Middle frontal gyrus (tissue), 1 donor: ENCODE data around the gene ISOC1.

ENCODE experiments used
- DNase-seq: peaks from one replicate; pipeline ENCODE4 v3.0.0-alpha.2; 2015; ENCODE audit warnings: low spot score; ENCODE audit errors: extremely low spot score

Gene ISOC1

DNA sequence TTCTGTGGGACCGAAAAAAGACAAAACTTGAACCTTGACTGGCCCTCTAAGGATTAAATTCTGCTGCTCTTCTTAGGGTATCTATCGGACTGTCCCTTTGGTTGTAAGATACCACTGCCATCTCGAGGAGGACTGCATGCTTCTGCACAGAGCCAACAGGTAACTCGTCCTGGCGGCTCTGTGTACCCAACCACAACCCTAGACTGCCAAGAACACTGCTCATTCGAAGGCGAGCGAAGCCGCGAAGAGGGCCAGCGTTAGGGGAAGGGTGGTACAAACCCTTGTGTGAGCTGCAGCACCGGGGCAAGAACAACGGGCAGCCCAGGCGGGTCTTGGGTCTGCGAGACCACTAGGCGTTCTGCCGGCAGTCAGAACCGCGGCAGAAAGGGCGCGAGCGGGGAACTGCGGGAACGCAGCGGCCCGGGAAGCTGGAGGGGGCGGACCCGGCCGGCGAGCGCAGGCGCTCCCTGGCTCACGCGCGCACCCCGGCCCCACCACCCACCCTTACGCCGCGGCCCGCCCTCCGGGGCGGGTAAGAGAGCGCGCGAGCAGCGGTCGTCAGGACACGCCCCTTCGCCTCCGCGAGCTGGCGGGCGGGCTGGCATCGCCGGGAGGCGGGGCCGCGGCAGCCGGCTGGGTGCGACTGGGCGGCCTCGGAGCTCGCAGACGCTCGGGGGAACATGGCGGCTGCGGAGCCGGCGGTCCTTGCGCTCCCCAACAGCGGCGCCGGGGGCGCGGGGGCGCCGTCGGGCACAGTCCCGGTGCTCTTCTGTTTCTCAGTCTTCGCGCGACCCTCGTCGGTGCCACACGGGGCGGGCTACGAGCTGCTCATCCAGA, at the start of gene ISOC1:
Gene ISOC1 (plus strand): TSS at position 663 of the 837 bp plus-strand sequence. CDS start 18 bp downstream, at position 681.
- peak; percentile 79 for DNase-seq

DNA sequence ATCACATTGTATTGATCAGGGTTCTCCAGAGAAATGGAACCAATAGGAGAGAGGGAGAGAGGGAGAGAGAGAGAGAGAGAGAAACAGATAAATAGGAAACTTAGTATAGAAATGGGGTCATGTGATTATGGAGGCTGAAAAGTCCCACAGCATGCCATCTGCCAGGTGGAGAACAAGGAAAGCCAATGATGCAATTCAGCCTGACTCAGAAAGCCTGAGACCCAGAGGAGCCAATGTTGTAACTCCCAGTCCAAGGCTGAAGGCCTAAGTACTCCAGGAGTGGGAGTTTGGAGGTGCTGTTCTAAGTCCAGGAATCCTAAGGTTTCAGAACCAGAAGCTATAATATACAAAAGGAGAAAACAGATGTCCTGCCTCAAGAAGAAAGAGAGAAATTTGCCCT, 48.4 kb upstream of the ISOC1 start:
- no peak for DNase-seq

DNA sequence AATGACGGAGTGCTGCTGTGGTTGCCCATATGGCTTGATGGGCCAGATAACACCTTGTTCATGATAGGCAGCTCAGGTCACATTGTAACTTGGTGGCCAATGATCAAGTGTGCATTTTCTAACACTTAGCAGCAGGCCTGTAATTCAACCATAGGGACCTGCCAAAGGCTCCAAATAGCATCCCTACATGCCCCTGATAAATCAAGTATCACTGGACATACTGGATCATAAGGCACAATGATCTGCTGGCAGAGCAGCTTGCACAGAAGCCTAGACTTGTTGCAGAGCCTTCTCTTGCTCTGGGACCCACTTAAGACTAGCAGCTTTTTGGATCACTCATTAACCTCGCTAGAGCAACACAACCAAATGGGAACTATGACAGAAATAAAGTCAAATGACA, 46.0 kb upstream of the ISOC1 start:
- DNase-seq, result no peak

DNA sequence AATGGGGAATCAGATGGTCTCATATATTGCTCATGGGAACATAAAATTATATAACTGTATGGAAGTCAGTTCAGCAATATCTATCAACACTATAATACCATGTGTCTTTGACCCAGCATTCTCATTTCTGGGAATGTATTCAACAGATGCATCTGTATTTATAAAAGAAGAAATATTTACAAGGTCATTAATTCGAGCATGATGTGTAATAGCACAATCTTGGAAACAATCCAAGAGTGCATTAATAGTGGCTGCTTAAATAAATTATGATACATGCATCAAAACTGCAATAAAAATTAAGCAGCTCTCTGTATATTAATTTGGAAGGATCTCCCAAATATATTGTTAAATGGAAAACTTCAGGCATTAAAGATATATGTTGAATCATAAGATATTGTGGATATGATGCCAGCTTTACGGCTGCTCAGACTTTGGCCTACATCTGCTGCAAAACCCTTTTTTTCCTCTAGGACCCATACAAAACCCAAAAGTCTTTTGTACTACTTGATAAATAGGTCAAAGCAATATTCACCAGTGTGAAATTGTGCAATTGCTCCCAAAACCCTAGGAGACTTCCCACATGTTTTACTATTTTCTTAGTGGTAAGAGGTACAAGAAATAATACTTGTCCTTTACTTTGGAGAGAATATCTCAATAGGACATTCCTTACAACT, 45.3 kb upstream of the ISOC1 start:
- DNase-seq, result no peak

DNA sequence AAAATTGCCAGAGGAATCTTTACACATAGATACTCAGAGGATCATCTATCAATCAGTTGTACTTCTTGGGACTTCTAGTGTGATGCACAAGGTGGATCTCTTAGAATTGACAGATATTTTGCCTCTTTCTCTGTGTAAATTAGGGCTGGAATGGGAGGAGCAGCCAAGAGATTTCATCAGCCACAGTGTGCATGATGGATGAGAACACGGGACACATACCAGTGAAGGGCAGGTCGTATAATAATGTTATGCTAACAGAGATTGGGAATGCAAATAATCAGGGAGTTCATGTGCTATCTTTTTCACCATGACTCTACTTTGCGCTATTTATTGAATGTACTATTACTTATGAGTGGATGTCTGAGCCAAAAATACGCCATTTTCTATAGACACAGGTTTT, 43.3 kb upstream of the ISOC1 start:
- no peak for DNase-seq

DNA sequence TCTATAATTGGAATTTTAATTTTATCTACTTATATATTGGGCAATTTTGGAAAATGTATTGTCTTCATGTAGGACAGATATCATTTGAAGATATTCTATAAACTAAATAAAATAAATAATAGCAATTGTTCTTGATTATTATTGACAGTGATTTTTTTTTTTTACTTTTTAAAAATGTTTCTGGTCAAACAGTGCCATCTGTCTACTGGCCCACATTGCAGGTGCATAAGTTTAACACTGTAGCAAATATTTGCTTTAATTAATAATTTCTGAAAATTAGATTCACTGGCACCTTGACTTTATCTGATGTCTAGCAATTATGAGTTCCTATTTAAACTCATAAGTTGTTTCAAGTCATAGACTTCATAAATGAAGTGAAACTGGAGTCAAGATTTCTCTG, 41.1 kb upstream of the ISOC1 start:
- no peak for DNase-seq

DNA sequence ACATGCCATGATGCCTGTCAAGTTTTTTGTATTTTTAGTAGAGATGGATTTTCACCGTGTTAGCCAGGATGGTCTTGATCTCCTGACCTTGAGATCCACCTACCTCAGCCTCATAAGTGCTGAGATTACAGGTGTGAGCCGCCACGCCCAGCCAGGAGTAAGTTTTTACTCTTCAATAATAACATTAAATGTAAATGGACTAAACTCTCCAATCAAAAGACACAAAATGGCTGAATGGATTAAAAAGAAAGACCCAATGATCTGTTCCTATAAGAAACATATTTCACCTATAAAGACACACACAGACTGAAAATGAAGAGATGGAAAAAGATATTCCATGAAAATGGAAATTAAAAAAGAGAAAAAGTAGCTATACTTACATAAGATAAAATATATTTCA, 37.2 kb upstream of the ISOC1 start:
- no peak for DNase-seq

DNA sequence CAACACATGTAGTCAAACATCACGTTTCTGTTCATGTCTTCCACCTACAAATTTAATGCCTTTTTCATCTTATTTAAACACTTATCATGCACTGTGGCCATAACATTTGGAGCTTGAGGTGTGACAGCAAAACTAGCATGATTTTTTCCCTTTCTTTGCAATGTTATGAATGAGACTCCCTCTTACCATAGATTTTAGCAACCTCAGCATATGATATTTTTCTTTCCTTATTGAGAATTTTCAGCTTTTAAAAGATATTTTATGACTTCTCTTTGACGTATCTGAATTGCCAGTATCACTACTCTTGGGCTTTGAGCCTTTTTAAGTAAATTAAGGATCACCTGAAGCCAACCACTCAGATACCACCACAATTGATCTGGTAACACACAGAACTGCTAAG, 32.7 kb upstream of the ISOC1 start:
- no peak for DNase-seq

DNA sequence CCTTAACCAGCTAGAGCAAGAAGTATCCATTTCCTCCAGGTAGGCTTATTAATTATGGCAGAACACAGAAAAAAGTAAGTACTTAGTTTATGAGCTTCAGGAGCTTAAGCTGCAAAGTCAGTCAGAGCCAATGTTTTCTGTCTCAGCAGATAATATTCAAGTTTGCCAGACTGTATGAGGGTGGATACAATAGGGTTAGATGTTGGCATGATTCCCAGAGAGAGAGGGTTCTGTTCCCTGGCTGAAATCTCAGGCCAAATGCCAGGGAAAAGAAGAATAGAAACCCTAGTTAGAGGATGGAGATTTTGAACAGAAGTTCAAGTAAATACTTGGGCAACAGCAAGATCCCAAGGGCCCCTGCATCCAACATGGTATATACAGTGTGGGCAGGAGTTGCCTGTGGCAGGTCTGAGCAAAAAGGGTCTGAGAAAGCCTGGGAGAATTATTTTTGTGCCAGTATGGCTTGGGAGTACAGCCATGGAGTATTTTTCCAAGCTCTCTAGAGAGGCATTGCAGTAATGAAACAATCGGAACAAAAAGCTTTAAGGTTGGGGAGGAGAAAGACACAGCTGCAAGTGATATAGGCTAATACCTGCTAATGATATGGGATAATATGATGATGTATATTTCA, 31.0 kb upstream of the ISOC1 start:
- no peak for DNase-seq

DNA sequence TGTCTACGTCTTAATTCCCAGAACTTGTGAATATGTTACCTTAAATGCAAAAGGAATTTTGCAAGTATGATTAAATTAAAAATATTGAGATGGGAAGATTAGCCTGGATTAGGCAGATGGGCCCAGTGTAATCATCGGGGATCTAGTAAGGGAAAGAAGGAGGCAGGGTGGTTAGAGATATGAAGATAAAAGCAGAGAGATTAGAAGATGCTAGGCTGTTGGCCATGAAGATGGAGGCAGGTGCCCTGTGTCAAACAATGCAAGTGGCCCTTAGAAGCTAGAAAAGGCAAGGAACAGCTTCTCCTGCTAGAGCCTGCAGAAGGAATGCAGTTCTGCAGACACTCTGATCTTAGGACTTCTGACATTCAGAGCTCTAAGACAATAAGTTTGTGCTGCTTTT, 28.8 kb upstream of the ISOC1 start:
- DNase-seq, result no peak

DNA sequence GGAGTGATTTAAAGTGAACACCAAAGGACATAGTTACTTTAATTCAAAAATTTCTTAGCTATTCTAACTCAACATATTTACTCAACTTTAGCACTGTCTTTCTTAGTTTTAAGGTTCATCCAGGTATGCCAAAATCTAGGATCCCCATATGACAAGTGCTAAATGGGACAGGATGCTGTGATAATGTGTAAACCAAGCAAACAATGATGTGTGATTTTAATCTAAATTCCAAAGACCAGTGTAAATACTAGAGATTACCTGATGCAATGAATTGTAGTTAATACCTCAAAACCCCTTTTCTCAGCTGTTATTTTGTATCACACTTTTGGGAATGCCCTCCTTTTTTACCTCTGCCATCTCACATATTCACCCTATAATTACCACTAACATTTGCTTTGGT, 26.8 kb upstream of the ISOC1 start:
- no peak for DNase-seq

DNA sequence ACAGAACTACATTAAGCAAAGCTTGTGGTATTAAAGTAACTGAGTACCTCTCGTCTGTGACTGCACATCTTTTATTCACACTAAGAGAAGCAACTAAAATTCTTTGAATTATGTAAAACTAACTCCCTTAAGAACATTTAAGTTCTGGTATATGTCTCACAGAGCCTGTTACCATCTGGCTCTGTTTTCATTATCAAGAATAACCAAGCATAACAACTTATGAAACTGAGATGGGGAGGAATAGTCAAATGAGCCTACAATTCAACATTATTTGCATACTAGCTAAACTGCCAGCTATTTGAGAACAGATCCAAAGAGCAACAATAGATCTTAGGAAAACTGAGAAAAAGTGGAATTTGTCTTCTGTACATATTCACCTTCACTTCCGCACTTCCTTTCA, 25.3 kb upstream of the ISOC1 start:
- DNase-seq, result no peak

DNA sequence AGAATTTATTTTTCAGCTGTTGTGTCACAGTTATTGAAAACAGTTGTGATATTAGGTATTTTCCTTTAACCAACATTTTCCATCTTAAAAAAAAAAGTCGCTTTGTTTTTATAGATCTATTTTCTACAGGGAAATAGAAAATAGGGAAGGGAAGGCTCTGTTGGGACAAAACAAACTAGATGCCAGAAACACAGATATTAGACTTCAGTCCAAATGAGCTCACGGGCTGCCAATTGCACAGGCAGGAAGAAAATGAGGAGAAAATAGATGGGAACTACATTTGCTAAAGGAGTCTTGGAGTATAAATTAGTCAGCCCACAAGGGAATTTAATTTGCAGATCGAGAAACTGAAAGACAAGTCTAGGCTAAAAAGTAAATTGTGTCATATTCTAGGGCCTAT, 21.4 kb upstream of the ISOC1 start:
- no peak for DNase-seq

DNA sequence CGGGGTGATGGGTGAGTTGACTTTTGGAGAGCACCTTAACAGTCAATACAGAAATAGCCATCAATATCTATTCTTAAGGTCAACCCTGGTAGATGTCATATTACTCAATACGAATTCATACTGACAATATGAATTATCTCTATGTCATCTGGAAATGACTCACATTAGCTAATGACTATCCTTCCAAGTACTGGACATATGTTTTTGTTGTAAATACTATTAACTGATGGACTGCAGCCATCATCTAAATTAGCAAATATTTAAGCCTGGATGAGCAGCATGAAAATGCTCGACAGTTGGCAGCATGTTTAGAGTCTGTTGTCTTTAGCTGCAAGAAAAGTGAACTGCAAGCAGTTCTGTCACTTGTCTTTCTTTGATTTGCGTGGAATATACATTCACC, 19.6 kb upstream of the ISOC1 start:
- DNase-seq, result no peak

DNA sequence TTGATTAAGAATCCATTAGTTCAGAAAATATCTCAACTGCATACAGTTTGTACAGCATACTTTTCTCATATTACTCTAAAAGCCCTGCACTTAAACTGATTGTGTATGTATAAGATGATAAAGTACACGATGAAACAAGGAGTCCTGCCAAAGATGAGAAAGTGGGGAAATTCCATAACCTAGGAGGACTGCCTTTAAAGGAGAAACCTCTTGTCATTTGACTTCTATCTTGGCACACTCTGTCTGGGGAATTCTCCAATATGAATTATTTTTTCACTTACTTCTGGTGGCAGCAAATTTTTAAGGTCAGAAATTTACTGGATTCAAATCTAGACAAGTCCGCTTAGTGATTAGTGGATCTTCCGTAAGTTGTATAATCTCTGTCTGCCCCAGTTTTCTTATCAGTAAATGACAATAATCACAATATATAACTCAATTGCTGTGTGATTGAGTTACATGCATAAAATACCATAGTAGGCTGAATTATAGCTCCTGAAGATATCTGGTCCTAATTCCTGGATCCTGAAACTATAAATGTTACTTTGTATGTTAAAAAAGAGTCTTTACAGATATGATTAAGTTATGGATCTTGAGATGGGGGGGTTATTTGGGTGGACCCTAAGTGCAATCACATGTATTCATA, 17.0 kb upstream of the ISOC1 start:
- DNase-seq, result no peak

DNA sequence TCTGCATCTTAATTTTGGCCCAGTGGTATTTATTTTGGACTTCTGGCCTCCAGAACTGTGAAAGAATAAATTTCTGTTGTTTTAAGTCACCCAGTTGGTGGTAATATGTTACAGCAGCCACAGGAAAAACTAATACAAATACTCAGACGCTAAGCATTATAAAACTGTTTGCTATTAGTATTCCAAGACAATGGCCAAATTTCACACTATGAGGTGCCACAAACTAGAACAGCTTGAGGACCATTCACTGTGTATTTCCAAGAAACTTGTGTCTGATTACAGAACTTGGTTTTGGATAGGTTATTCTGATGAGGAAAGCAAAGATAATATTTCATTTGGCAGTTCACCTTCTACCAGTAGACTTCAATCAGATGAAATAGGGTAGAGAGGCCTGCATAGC, 16.3 kb upstream of the ISOC1 start:
- no peak for DNase-seq

DNA sequence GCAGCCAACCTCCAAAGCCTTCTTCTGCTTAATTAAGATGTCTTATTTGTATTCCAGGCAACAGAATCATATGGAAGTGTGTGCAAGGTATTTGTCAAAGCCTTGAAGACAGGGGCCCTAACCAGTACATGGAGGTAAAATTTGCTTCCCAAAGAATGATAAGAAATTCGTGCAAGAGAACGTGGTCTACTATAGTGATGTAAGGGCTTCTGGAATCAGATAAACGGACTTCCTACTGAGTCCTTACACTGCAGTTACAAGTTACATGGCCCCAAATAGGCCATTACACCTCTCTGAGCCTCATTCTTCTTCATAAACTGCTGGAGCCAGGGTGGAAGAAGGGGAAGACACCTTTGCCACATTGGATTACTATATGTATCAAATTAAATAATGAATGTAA, 15.9 kb upstream of the ISOC1 start:
- no peak for DNase-seq

DNA sequence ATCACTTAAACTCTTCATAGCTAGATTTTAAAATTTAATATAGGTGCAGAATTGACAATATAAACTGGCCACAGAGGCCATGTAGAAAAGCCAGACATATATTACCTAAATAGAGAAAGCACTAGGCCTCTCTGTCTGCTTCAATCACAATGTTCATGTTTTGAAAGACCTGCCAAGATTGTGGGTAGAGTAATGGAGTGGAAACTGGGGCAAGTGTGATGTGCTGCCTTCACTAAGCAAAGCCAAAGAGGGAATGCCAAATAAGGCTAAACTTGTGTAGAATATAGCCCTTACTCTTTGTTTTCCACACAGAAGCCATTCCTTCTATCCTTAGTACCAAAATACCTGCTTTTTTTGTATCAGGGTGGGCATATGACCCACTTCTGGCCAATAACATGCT, 15.1 kb upstream of the ISOC1 start:
- DNase-seq, result no peak

DNA sequence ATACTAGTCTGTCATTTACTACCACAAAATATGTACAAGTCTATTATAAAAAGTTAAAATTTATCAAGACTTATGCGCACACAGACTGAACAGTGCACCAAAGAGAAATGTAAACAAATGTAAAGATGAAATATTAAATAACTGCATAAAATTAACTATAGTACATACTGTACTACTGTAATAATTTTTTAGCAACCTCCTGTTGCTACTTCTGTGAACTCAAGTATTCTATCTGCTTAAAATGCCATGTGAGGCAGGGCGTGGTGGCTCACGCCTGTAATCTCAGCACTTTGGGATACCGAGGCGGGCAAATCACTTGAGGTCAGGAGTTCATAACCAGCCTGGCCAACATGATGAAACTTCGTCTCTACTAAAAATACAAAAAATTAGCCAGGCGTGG, 13.8 kb upstream of the ISOC1 start:
- DNase-seq, result no peak

DNA sequence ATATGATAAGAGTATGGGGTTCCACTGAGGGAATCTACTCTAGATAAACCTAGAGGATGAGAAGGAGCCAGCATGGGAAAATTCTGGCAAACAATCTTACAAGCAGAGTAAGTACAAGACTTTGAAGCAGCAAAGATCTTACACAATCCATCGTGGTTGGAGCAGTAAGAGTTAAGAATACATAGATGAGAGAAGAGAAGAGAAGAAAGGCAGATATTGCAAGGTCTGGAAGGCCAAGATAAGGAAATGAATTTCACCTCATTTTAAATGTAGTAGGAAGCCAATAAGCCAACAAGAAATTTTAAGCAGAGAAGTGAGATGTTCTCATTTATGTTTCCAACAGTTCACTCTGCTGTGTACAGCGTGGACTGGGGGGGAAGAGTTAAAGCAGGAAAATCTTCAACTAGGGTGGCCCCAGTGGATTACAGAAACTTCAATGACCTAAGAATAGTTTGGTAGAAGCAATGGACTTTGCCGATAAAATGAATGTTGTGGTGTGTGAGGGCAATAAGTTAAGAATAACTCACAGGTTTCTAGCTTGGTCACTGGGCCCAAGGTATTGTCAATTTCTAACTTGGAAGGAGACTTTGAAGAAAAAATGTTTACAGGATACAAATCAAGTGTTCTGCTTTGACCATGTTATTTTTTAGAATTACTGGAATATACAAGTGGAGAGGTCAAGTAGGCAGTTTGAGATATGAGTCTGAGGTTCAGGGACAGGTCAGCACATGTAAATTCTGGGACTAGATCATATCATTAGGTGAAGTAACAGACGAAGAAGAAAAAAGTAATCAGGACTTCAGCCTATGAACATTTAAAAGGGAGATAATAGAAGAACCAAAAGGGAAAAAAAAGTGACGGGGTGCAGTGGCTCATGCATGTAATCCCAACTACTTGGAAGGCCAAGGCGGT, 12.1 kb upstream of the ISOC1 start:
- DNase-seq, result no peak
